HCT116 (cell line): ENCODE results near the gene CPED1.

Experiments
- CEBPB ChIP-seq: IDR thresholded peaks from 2 replicates; pipeline ENCODE4 v1.6.1; 2012; ENCODE audit warnings: low read depth
- EZH2 ChIP-seq: fragments of 200-600 bp; sonication (generic); IDR thresholded peaks from 2 replicates; pipeline ENCODE4 v1.6.1; 2017; ENCODE audit warnings: antibody characterized with exemption, mixed run types
- POLR2A ChIP-seq: IDR thresholded peaks from 2 replicates; pipeline ENCODE4 v1.7.0; 2011; ENCODE audit warnings: borderline replicate concordance; ENCODE audit not compliant: insufficient read depth, insufficient read length; ENCODE audit errors: extremely low read depth
- POLR2AphosphoS5 ChIP-seq: IDR thresholded peaks from 2 replicates; pipeline ENCODE4 v1.6.1; 2011; ENCODE audit warnings: mild to moderate bottlenecking, low read depth, low read length, moderate library complexity
- RAD21 ChIP-seq: IDR thresholded peaks from 2 replicates; pipeline ENCODE4 v1.6.1; 2012; ENCODE audit warnings: low read depth, mild to moderate bottlenecking
- SIN3A ChIP-seq: IDR thresholded peaks from 2 replicates; pipeline ENCODE4 v1.6.1; 2012; ENCODE audit warnings: low read depth
- TCF7L2 ChIP-seq: IDR thresholded peaks from 2 replicates; pipeline ENCODE4 v1.7.0; 2011; ENCODE audit warnings: borderline replicate concordance, inconsistent platforms; ENCODE audit not compliant: insufficient read depth, insufficient read length; ENCODE audit errors: extremely low read depth
- YY1 ChIP-seq: IDR thresholded peaks from 2 replicates; pipeline ENCODE4 v1.6.1; 2011; ENCODE audit warnings: low read length, low read depth, moderate library complexity, mild to moderate bottlenecking; ENCODE audit not compliant: insufficient replicate concordance; ENCODE audit errors: extremely low read depth
- ZFX ChIP-seq: fragments of 450-650 bp; IDR thresholded peaks from 2 replicates; pipeline ENCODE4 v1.6.1; 2017
- ZNF274 ChIP-seq: fragments of 200-500 bp; sonication (Bioruptor generic); IDR thresholded peaks from 2 replicates; pipeline ENCODE4 v1.6.1; 2014; ENCODE audit warnings: mild to moderate bottlenecking, low read depth, low read length, inconsistent platforms
- TF ChIP-seq, protein P1 (sequence below), 3 experiments: fragments of 200-600 bp in 1 of 3; sonication (generic) in 1 of 3; IDR thresholded peaks in 2 of 3; conservative IDR thresholded peaks in 1 of 3; 2 replicates each; pipeline ENCODE4 v1.5.1; 2012 to 2017; ENCODE audit warnings: low read depth in 2 of 3, low read length in 2 of 3, antibody characterized with exemption in 1 of 3, borderline replicate concordance in 1 of 3, control low read depth in 1 of 3, mild to moderate bottlenecking in 1 of 3, mixed read lengths in 1 of 3, mixed run types in 1 of 3, moderate library complexity in 1 of 3; ENCODE audit not compliant: insufficient read depth in 1 of 3
- TF ChIP-seq, protein P2 (sequence below): IDR thresholded peaks from 2 replicates; pipeline ENCODE4 v1.6.1; 2012; ENCODE audit warnings: low read depth

DNA sequence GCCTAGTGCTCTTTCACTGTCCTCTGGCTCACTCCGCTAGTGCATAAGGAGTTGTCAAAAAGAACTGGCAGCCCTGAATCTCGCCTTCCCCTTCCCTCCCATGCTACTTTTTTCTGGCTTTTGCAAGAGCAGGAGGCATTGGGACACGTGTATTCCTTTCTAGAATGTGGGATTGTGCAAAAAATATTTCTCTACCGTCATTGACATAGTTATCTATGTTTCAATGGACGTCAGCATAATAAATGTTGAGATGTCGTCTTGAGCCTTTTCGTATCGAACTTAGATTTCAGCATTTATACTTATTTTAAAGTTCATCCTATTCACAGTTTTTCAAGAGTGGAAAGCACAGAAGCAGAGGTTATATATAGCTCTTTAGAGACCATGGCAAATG is 37.2 kb upstream of the CPED1 start:
- TF ChIP-seq SIN3A (no peak; the same call in 1 of the 2 replicates), POLR2A (no peak), EZH2 (no peak), ZNF274 (no peak), POLR2AphosphoS5 (no peak), TCF7L2 (no peak), ZFX (no peak), YY1 (no peak), RAD21 (no peak), CEBPB (no peak)
- TF ChIP-seq, protein P1, sequence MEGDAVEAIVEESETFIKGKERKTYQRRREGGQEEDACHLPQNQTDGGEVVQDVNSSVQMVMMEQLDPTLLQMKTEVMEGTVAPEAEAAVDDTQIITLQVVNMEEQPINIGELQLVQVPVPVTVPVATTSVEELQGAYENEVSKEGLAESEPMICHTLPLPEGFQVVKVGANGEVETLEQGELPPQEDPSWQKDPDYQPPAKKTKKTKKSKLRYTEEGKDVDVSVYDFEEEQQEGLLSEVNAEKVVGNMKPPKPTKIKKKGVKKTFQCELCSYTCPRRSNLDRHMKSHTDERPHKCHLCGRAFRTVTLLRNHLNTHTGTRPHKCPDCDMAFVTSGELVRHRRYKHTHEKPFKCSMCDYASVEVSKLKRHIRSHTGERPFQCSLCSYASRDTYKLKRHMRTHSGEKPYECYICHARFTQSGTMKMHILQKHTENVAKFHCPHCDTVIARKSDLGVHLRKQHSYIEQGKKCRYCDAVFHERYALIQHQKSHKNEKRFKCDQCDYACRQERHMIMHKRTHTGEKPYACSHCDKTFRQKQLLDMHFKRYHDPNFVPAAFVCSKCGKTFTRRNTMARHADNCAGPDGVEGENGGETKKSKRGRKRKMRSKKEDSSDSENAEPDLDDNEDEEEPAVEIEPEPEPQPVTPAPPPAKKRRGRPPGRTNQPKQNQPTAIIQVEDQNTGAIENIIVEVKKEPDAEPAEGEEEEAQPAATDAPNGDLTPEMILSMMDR (IDR thresholded peaks at IDR 0.05 in 2 of 3, conservative IDR thresholded peaks at IDR 0.05 in 1 of 3; ENCODE audit: borderline replicate concordance in 1 of 3, insufficient read depth in 1 of 3, low read depth in 2 of 3, low read length in 2 of 3) = no peak
- TF ChIP-seq, protein P2, sequence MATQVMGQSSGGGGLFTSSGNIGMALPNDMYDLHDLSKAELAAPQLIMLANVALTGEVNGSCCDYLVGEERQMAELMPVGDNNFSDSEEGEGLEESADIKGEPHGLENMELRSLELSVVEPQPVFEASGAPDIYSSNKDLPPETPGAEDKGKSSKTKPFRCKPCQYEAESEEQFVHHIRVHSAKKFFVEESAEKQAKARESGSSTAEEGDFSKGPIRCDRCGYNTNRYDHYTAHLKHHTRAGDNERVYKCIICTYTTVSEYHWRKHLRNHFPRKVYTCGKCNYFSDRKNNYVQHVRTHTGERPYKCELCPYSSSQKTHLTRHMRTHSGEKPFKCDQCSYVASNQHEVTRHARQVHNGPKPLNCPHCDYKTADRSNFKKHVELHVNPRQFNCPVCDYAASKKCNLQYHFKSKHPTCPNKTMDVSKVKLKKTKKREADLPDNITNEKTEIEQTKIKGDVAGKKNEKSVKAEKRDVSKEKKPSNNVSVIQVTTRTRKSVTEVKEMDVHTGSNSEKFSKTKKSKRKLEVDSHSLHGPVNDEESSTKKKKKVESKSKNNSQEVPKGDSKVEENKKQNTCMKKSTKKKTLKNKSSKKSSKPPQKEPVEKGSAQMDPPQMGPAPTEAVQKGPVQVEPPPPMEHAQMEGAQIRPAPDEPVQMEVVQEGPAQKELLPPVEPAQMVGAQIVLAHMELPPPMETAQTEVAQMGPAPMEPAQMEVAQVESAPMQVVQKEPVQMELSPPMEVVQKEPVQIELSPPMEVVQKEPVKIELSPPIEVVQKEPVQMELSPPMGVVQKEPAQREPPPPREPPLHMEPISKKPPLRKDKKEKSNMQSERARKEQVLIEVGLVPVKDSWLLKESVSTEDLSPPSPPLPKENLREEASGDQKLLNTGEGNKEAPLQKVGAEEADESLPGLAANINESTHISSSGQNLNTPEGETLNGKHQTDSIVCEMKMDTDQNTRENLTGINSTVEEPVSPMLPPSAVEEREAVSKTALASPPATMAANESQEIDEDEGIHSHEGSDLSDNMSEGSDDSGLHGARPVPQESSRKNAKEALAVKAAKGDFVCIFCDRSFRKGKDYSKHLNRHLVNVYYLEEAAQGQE = no peak
